K562 (cell line): ENCODE measurements around the gene CHSY1. TPM values are rescaled to one million over a fixed set of nuclear protein-coding genes. Genes with fewer than 3 reads are reported as not detected.

ENCODE experiments used
- ATAC-seq: fragments of 200-7000 bp; cut with Tn5 transposase; 3 replicates; pipeline ENCODE4 v1.9.1; 2020; ENCODE audit warnings: moderate library complexity
- BruUV-seq: library from RNA; stranded (reverse); fragments of 400-500 nt; replicated peaks from 2 replicates; lab custom pipeline; 2021; lab: Mats Ljungman, UMichigan
- CTCF ChIA-PET: fragments of 300-600 bp; formaldehyde crosslinking; extraction: SDS; loops from one replicate; lab custom pipeline; 2021; ENCODE audit warnings: low intra/inter-chr PET ratio; lab: Yijun Ruan, JAX
- POLR2A ChIA-PET: fragments of 300-600, 350-650 bp; sonication (Branson Sonifier 250); formaldehyde crosslinking; extraction: SDS; loops from one replicate; lab custom pipeline; 2021; ENCODE audit warnings: antibody characterized with exemption, inconsistent platforms; lab: Yijun Ruan, JAX
- DNase-seq, 4 experiments: peaks; one replicate each; pipeline versions ENCODE4 v3.0.0 to v3.0.0-alpha.2; 2011 to 2018; ENCODE audit warnings: low spot score in 3 of 4, mixed read lengths in 3 of 4; ENCODE audit errors: extremely low read depth in 1 of 4
- FAIRE-seq: peaks from 2 replicates; lab custom pipeline; 2011; peaks lifted over from hg19 to GRCh38; lab: Jason Lieb, UNC
- H2AFZ ChIP-seq: 2 replicates; pipeline ENCODE4 v1.6.0; 2011; ENCODE audit warnings: low read depth, low read length, control low read depth, inconsistent platforms
- H3K27ac ChIP-seq: fragments of 200-600 bp; 3 replicates; pipeline ENCODE4 v1.8.0; 2011; ENCODE audit warnings: low read depth, mild to moderate bottlenecking, control low read depth, inconsistent platforms, low read length, moderate library complexity, mixed read lengths; ENCODE audit errors: extremely low read depth
- H3K27me3 ChIP-seq, 2 experiments: fragments of 300-600 bp in 1 of 2; 2 replicates in 1 of 2; 3 replicates in 1 of 2; pipeline versions ENCODE4 v1.6.0 to v1.8.0; 2011; ENCODE audit warnings: inconsistent platforms in 2 of 2, low read length in 2 of 2, mild to moderate bottlenecking in 1 of 2, mixed read lengths in 1 of 2, moderate library complexity in 1 of 2; ENCODE audit not compliant: control insufficient read depth in 2 of 2, insufficient read depth in 2 of 2
- H3K36me3 ChIP-seq: fragments of 300-600 bp; 3 replicates; pipeline ENCODE4 v1.8.0; 2011; ENCODE audit warnings: mild to moderate bottlenecking, low read length, inconsistent platforms; ENCODE audit not compliant: control insufficient read depth, insufficient read depth
- H3K4me1 ChIP-seq, 2 experiments: fragments of 200-600 bp in 1 of 2; replicated peaks in 1 of 2; 2 replicates in 1 of 2; 3 replicates in 1 of 2; pipeline versions ENCODE4 v1.5.1 to v1.8.0; 2011; ENCODE audit warnings: inconsistent platforms in 2 of 2, low read length in 2 of 2, mild to moderate bottlenecking in 1 of 2, mixed read lengths in 1 of 2, moderate library complexity in 1 of 2; ENCODE audit not compliant: control insufficient read depth in 2 of 2, insufficient read depth in 2 of 2
- H3K4me2 ChIP-seq: 2 replicates; pipeline ENCODE4 v1.6.1; 2011; ENCODE audit warnings: low read length, control low read depth, inconsistent platforms, mixed read lengths; ENCODE audit not compliant: insufficient read depth
- H3K4me3 ChIP-seq: fragments of 200-600 bp; sonication (generic), shearing (Covaris generic); 2 replicates; pipeline ENCODE4 v1.5.1; 2016; ENCODE audit warnings: control low read depth, inconsistent platforms
- H3K79me2 ChIP-seq: fragments of 200-600 bp; 3 replicates; pipeline ENCODE4 v1.8.0; 2011; ENCODE audit warnings: low read length, inconsistent platforms; ENCODE audit not compliant: control insufficient read depth, insufficient read depth
- H3K9ac ChIP-seq, 2 experiments: 2 replicates each; pipeline versions ENCODE4 v1.6.0 to v1.6.1; 2011; ENCODE audit warnings: low read depth in 2 of 2, low read length in 2 of 2, control low read depth in 1 of 2, inconsistent platforms in 1 of 2, mild to moderate bottlenecking in 1 of 2, mixed read lengths in 1 of 2; ENCODE audit not compliant: insufficient read depth in 1 of 2
- H3K9me1 ChIP-seq: one replicate; pipeline ENCODE4 v1.6.0; 2011; ENCODE audit warnings: inconsistent platforms, mild to moderate bottlenecking, low read length, moderate library complexity; ENCODE audit not compliant: control insufficient read depth, insufficient read depth
- H3K9me3 ChIP-seq: replicated peaks from 2 replicates; pipeline ENCODE4 v1.5.1; 2011; ENCODE audit warnings: low read depth, low read length, inconsistent platforms; ENCODE audit not compliant: control insufficient read depth, insufficient read depth
- H4K20me1 ChIP-seq: replicated peaks from 2 replicates; pipeline ENCODE4 v1.6.1; 2011; ENCODE audit warnings: low read length, inconsistent platforms, mixed read lengths; ENCODE audit not compliant: control insufficient read depth, insufficient read depth
- CEBPB ChIP-seq: fragments of 450-650 bp; IDR thresholded peaks from 2 replicates; pipeline ENCODE4 v1.6.1; 2016; ENCODE audit warnings: missing genetic modification characterization, missing compliant biosample characterization
- ELF2 ChIP-seq: fragments of 250-450 bp; sonication (Bioruptor Pico); IDR thresholded peaks from 2 replicates; pipeline ENCODE4 v1.5.0; 2021; ENCODE audit warnings: mild to moderate bottlenecking
- FOXK1 ChIP-seq: sonication (generic); formaldehyde crosslinking; IDR thresholded peaks from 2 replicates; pipeline ENCODE4 v1.8.0; 2022; ENCODE audit warnings: missing genetic modification reagents, mild to moderate bottlenecking, borderline replicate concordance
- GABPA ChIP-seq: fragments of 200-800 bp; sonication (Bioruptor generic); conservative IDR thresholded peaks from 2 replicates; pipeline ENCODE4 v1.6.1; 2016; ENCODE audit warnings: low read depth, missing genetic modification characterization, missing compliant biosample characterization
- GATAD2B ChIP-seq: fragments of 450-650 bp; IDR thresholded peaks from 2 replicates; pipeline ENCODE4 v1.6.1; 2017; ENCODE audit warnings: mild to moderate bottlenecking, borderline replicate concordance
- MEF2A ChIP-seq: IDR thresholded peaks from 2 replicates; pipeline ENCODE4 v1.6.1; 2011; ENCODE audit warnings: low read depth, mild to moderate bottlenecking, low read length, moderate library complexity; ENCODE audit not compliant: control insufficient read depth
- OTX1 ChIP-seq: fragments of 450-650 bp; formaldehyde crosslinking; IDR thresholded peaks from 2 replicates; pipeline ENCODE4 v1.4.0; 2022; ENCODE audit warnings: mild to moderate bottlenecking
- SMARCE1 ChIP-seq: fragments of 450-650 bp; IDR thresholded peaks from 2 replicates; pipeline ENCODE4 v1.7.1; 2016; ENCODE audit warnings: mild to moderate bottlenecking
- SREBF2 ChIP-seq: sonication (generic); formaldehyde crosslinking; IDR thresholded peaks from 2 replicates; pipeline ENCODE4 v1.4.0; 2020; ENCODE audit warnings: mild to moderate bottlenecking, missing genetic modification reagents
- TEAD2 ChIP-seq: fragments of 450-650 bp; IDR thresholded peaks from 2 replicates; pipeline ENCODE4 v1.6.1; 2016; ENCODE audit warnings: missing genetic modification characterization, control low read depth, missing compliant biosample characterization
- ZBTB17 ChIP-seq: fragments of 450-650 bp; formaldehyde crosslinking; IDR thresholded peaks from 2 replicates; pipeline ENCODE4 v1.4.0; 2020; ENCODE audit warnings: mild to moderate bottlenecking
- ZBTB40 ChIP-seq, 2 experiments: fragments of 450-650 bp in 1 of 2; sonication (generic) in 1 of 2; formaldehyde crosslinking in 1 of 2; IDR thresholded peaks; 2 replicates each; pipeline versions ENCODE4 v1.7.1 to v1.9.0; 2016 to 2022; ENCODE audit warnings: inconsistent platforms in 1 of 2, mild to moderate bottlenecking in 1 of 2, missing genetic modification reagents in 1 of 2
- ZNF140 ChIP-seq: fragments of 250-450 bp; sonication (Bioruptor Pico); IDR thresholded peaks from 2 replicates; pipeline ENCODE4 v1.8.0; 2021; ENCODE audit warnings: moderate library complexity, mild to moderate bottlenecking, inconsistent platforms
- WGBS: fragments of 100-300 bp; shearing (Covaris generic); methylation state at CpG from one replicate; pipeline ENCODE4 v1.1.6; 2016; ENCODE audit warnings: low coverage, mixed read lengths; ENCODE audit not compliant: insufficient coverage; ENCODE audit errors: missing lambda C conversion rate; 5-methylcytosine and 5-hydroxymethylcytosine counted together
- in situ Hi-C: fragments of 300-500 bp; cut with MboI; formaldehyde crosslinking; loops from 4 replicates; pipeline ENCODE4 v1.15.0; 2018; ENCODE audit warnings: inconsistent platforms, mixed read lengths
- intact Hi-C: fragments of 100-400 bp; cut with micrococcal nuclease; formaldehyde crosslinking; loops from 2 replicates; pipeline ENCODE4 v1.14.2; 2022
- polyA plus RNA-seq, 8 experiments: library from polyadenylated mRNA; depleted of rRNA in 4 of 8; stranded (reverse) in 5 of 8; unstranded in 3 of 8; fragments of >200 nt; fragmentation: Nextera tagmentation in 2 of 8; fragmentation: Illumina TruSeq in 1 of 8; extraction: Ambion mirVana in 2 of 8; extraction: Trizol in 1 of 8; gene quantifications; 2 replicates each; pipeline versions ENCODE4 v1.2.1 to v1.2.3, GENCODE V29; 2011 to 2014; ENCODE audit warnings: inconsistent platforms in 1 of 8, missing spikeins in 1 of 8
- total RNA-seq, 7 experiments: library from RNA; depleted of rRNA in 6 of 7; stranded (reverse); fragments of >200 nt in 6 of 7; fragmentation: Illumina TruSeq in 2 of 7; extraction: Trizol in 2 of 7; gene quantifications; 2 replicates each; pipeline versions ENCODE4 v1.2.1 to v1.2.3, GENCODE V29; 2011 to 2021; ENCODE audit warnings: low replicate concordance in 1 of 7

Gene CHSY1
- total and polyA plus RNA-seq, 9 of the 15 experiments (the other 6 are each of a cell fraction or from before 2014, with no cell fraction given), result 7.0 to 16.4 (median 13.4) TPM

- no peak for TF ChIP-seq FOXK1
- no peak for TF ChIP-seq CEBPB (tag)
Measured at GRCh38 chr15:101217446-101217845, 34.4 kb downstream of the CHSY1 start (continued).

- Histone ChIP-seq H3K27ac (no peak overlapping the region), H3K9ac (no peak overlapping the region), H3K27me3 (no peaks in the 10 kb centered on the region), H3K9me3 (no peaks in the 10 kb centered on the region), H3K79me2 (peaks cover 39% of the 10 kb centered on the region), H3K9me1 (no peaks in the 10 kb centered on the region), H3K4me2 (no peak overlapping the region), H4K20me1 (no peaks in the 10 kb centered on the region; the same call in 1 of the 2 replicates), H3K36me3 (no peaks in the 10 kb centered on the region; the same call in 2 of the 3 replicates), H3K4me1 (no peaks in the 10 kb centered on the region), H2AFZ (no peak overlapping the region), H3K4me3 (no peak overlapping the region)
- BruUV-seq, result no TSS peak
- ATAC-seq (no peak), FAIRE-seq (no peak), DNase-seq (no peak)
- in situ Hi-C loops (no loop called here), intact Hi-C loops (no loop called here)
- POLR2A ChIA-PET, result interaction anchor here (1.2 kb wide), 1 partner anchor 10 kb away, joined by 3 read pairs; no protein-coding TSS in a partner anchor
- WGBS, result 90% methylated on average over 3 of the region's 3 CpGs
- CTCF ChIA-PET, result no interaction called here
- no peak for TF ChIP-seq TEAD2 (tag)
- TF ChIP-seq ZBTB40 (IDR thresholded peaks at IDR 0.05), result no peak
- no peak for TF ChIP-seq ZBTB40 (CRISPR knock-in tag; IDR thresholded peaks at IDR 0.05)
- no peak for TF ChIP-seq GATAD2B
- TF ChIP-seq OTX1 (CRISPR knock-in tag), result no peak
- TF ChIP-seq SMARCE1, result no peak
- TF ChIP-seq ZBTB17, result no peak
- no peak for TF ChIP-seq ZNF140
- TF ChIP-seq GABPA (tag), result no peak
- no peak for TF ChIP-seq ELF2 (CRISPR knock-in tag)
- TF ChIP-seq MEF2A, result no peak
- TF ChIP-seq SREBF2, result no peak
Measured at GRCh38 chr15:101216100-101216499, 35.7 kb downstream of the CHSY1 start.
